RWPE2 (cell line): ENCODE results near the gene XRCC3.

Experiments used
- ATAC-seq: fragments of 200-7000 bp; cut with Tn5 transposase; 3 replicates; pipeline ENCODE4 v1.9.1; 2021; ENCODE audit warnings: low read depth
- DNase-seq: peaks from one replicate; pipeline ENCODE4 v3.0.0-alpha.2; 2020; ENCODE audit warnings: low spot score
- H3K27ac ChIP-seq: fragments of 450-650 bp; 2 replicates; pipeline ENCODE4 v1.5.1; 2017; ENCODE audit warnings: mild to moderate bottlenecking; ENCODE audit not compliant: poor library complexity, severe bottlenecking
- H3K27me3 ChIP-seq: fragments of 250-450 bp; sonication (Bioruptor Pico); 2 replicates; pipeline ENCODE4 v1.5.1; 2021; ENCODE audit warnings: mild to moderate bottlenecking, moderate library complexity; ENCODE audit not compliant: insufficient read depth, poor library complexity, severe bottlenecking
- H3K36me3 ChIP-seq: fragments of 250-450 bp; sonication (Bioruptor Pico); 2 replicates; pipeline ENCODE4 v1.5.1; 2020; ENCODE audit warnings: low read depth, mild to moderate bottlenecking, moderate library complexity
- H3K4me1 ChIP-seq: fragments of 250-450 bp; sonication (Bioruptor Pico); 2 replicates; pipeline ENCODE4 v1.5.1; 2021; ENCODE audit warnings: mild to moderate bottlenecking, moderate library complexity; ENCODE audit not compliant: insufficient read depth, poor library complexity, severe bottlenecking
- H3K4me3 ChIP-seq: fragments of 250-450 bp; sonication (Bioruptor Pico); 2 replicates; pipeline ENCODE4 v1.5.1; 2021; ENCODE audit warnings: mild to moderate bottlenecking, moderate library complexity; ENCODE audit not compliant: severe bottlenecking
- H3K9me3 ChIP-seq: fragments of 250-450 bp; sonication (Bioruptor Pico); 2 replicates; pipeline ENCODE4 v1.5.1; 2021; ENCODE audit warnings: mild to moderate bottlenecking, moderate library complexity; ENCODE audit not compliant: severe bottlenecking
- CTCF ChIP-seq: fragments of 450-650 bp; IDR thresholded peaks from one replicate; pipeline ENCODE4 v1.5.1; 2017; ENCODE audit warnings: mild to moderate bottlenecking, moderate library complexity; ENCODE audit not compliant: poor library complexity, severe bottlenecking

XRCC3 gene

GRCh38 chr14:103733651-103734050, 18.4 kb upstream of the XRCC3 start:
- peaks cover 66% of the 10 kb centered on the region for H3K36me3 ChIP-seq

GRCh38 chr14:103732868-103733620, 17.8 kb upstream of the XRCC3 start:
- no peak for ATAC-seq
- Histone ChIP-seq H3K4me3 (no peak overlapping the region), H3K27ac (no peak overlapping the region)

More at GRCh38 chr14:103733651-103734050, 18.4 kb upstream of the XRCC3 start:
- H3K9me3 ChIP-seq = no peaks in the 10 kb centered on the region
- no peak for TF ChIP-seq CTCF
- no peaks in the 10 kb centered on the region for H3K4me1 ChIP-seq
- H3K27ac ChIP-seq = no peak overlapping the region
- H3K27me3 ChIP-seq = no peaks in the 10 kb centered on the region
- no peak for DNase-seq
- no peak overlapping the region for H3K4me3 ChIP-seq
- peak; percentile 46; the same call in 2 of the 3 replicates for ATAC-seq

GRCh38 chr14:103731916-103732867, 16.9 kb upstream of the XRCC3 start:
- Histone ChIP-seq H3K9me3 (no peaks in the 10 kb centered on the region), H3K27ac (no peak overlapping the region), H3K27me3 (no peaks in the 10 kb centered on the region), H3K36me3 (peaks cover 70% of the 10 kb centered on the region), H3K4me3 (no peak overlapping the region), H3K4me1 (no peaks in the 10 kb centered on the region)
- DNase-seq = no peak
- ATAC-seq = no peak
- no peak for TF ChIP-seq CTCF

More at GRCh38 chr14:103732868-103733620, 17.8 kb upstream of the XRCC3 start:
- TF ChIP-seq CTCF = no peak
- Histone ChIP-seq H3K4me1 (no peaks in the 10 kb centered on the region), H3K9me3 (no peaks in the 10 kb centered on the region), H3K27me3 (no peaks in the 10 kb centered on the region), H3K36me3 (peaks cover 66% of the 10 kb centered on the region)
- DNase-seq = no peak

GRCh38 chr14:103731481-103731880, 16.2 kb upstream of the XRCC3 start:
- no peak for TF ChIP-seq CTCF
- DNase-seq = no peak
- H3K27ac ChIP-seq = no peak overlapping the region
- no peak for ATAC-seq
- H3K4me1 ChIP-seq = no peaks in the 10 kb centered on the region
- H3K4me3 ChIP-seq = no peak overlapping the region
- H3K36me3 ChIP-seq = peaks cover 69% of the 10 kb centered on the region
- H3K27me3 ChIP-seq = no peaks in the 10 kb centered on the region
- no peaks in the 10 kb centered on the region for H3K9me3 ChIP-seq
